WTC11 (cell line): ENCODE data around the gene IL25. TPM values are rescaled to one million over a fixed set of nuclear protein-coding genes. Genes with fewer than 3 reads are reported as not detected.
A peak's percentile ranks its signal among the peaks of the same experiment; 100 is the strongest.

Experiments
- ATAC-seq: fragments of 200-7000 bp; cut with Tn5 transposase; 2 replicates; pipeline ENCODE4 v1.10.0; 2021; ENCODE audit warnings: mild to moderate bottlenecking, moderate library complexity
- CTCF ChIA-PET: fragments of 300-600 bp; sonication (Branson Sonifier 250); formaldehyde crosslinking; loops from one replicate; lab custom pipeline; 2021; ENCODE audit warnings: antibody characterized with exemption; lab: Charles Lee
- POLR2A ChIA-PET: fragments of 350-600 bp; sonication (Branson Sonifier 250); formaldehyde crosslinking; loops from one replicate; lab custom pipeline; 2021; ENCODE audit warnings: antibody characterized with exemption; lab: Charles Lee
- DNase-seq: peaks from one replicate; pipeline ENCODE4 v3.0.0; 2021; ENCODE audit warnings: low spot score
- H3K27ac Mint-ChIP-seq: 2 replicates; pipeline ENCODE4 v1.8.0; 2021; ENCODE audit warnings: mixed read lengths
- H3K27me3 Mint-ChIP-seq: 2 replicates; pipeline ENCODE4 v1.8.0; 2021; ENCODE audit warnings: low read depth, mild to moderate bottlenecking, moderate library complexity, mixed read lengths
- H3K36me3 Mint-ChIP-seq: 2 replicates; pipeline ENCODE4 v1.8.0; 2021; ENCODE audit warnings: mixed read lengths
- H3K4me1 Mint-ChIP-seq: 2 replicates; pipeline ENCODE4 v1.8.0; 2022; ENCODE audit warnings: mixed read lengths
- H3K4me3 Mint-ChIP-seq: 2 replicates; pipeline ENCODE4 v1.8.0; 2021; ENCODE audit warnings: mild to moderate bottlenecking, moderate library complexity, mixed read lengths
- H3K9me3 Mint-ChIP-seq: 2 replicates; pipeline ENCODE4 v1.8.0; 2021; ENCODE audit warnings: mixed read lengths
- CREM ChIP-seq: sonication (generic); formaldehyde crosslinking; IDR thresholded peaks from 2 replicates; pipeline ENCODE4 v1.8.1; 2022; ENCODE audit warnings: mild to moderate bottlenecking, missing genetic modification reagents, moderate library complexity
- HMGXB4 ChIP-seq: sonication (generic); formaldehyde crosslinking; IDR thresholded peaks from 2 replicates; pipeline ENCODE4 v1.8.1; 2023; ENCODE audit warnings: mild to moderate bottlenecking, moderate library complexity, missing genetic modification reagents
- MAX ChIP-seq: sonication (generic); formaldehyde crosslinking; IDR thresholded peaks from 2 replicates; pipeline ENCODE4 v1.8.0; 2022; ENCODE audit warnings: mild to moderate bottlenecking, missing genetic modification reagents
- MLX ChIP-seq: sonication (generic); formaldehyde crosslinking; IDR thresholded peaks from 2 replicates; pipeline ENCODE4 v1.8.1; 2023; ENCODE audit warnings: mild to moderate bottlenecking, missing genetic modification reagents, moderate library complexity
- NR3C1 ChIP-seq: sonication (generic); formaldehyde crosslinking; conservative IDR thresholded peaks from 2 replicates; pipeline ENCODE4 v1.8.1; 2023; ENCODE audit warnings: low read depth, mild to moderate bottlenecking, missing genetic modification reagents
- RORB ChIP-seq: fragments of 250-450 bp; sonication (Bioruptor Pico); IDR thresholded peaks from 2 replicates; pipeline ENCODE4 v1.9.0; 2021; ENCODE audit warnings: mild to moderate bottlenecking
- STAT6 ChIP-seq: sonication (generic); formaldehyde crosslinking; conservative IDR thresholded peaks from 2 replicates; pipeline ENCODE4 v1.8.1; 2023; ENCODE audit warnings: mild to moderate bottlenecking, low read depth, missing genetic modification reagents, moderate library complexity
- total RNA-seq: library from RNA; stranded (reverse); gene quantifications from 3 replicates; pipeline ENCODE4 v1.2.3, GENCODE V29; 2021
- TF ChIP-seq, protein P1 (sequence below): sonication (generic); formaldehyde crosslinking; IDR thresholded peaks from 2 replicates; pipeline ENCODE4 v1.8.0; 2023; ENCODE audit warnings: mild to moderate bottlenecking, missing genetic modification reagents
- TF ChIP-seq, protein P2 (sequence below): sonication (generic); formaldehyde crosslinking; IDR thresholded peaks from 2 replicates; pipeline ENCODE4 v1.8.0; 2022; ENCODE audit warnings: mild to moderate bottlenecking, missing genetic modification reagents
- TF ChIP-seq, protein P3 (sequence below): sonication (generic); formaldehyde crosslinking; IDR thresholded peaks from 2 replicates; pipeline ENCODE4 v1.8.1; 2022; ENCODE audit warnings: mild to moderate bottlenecking, moderate library complexity, missing genetic modification reagents

IL25 gene
- total RNA-seq, 1 experiment from 2014 or later: 0.24 TPM

DNA sequence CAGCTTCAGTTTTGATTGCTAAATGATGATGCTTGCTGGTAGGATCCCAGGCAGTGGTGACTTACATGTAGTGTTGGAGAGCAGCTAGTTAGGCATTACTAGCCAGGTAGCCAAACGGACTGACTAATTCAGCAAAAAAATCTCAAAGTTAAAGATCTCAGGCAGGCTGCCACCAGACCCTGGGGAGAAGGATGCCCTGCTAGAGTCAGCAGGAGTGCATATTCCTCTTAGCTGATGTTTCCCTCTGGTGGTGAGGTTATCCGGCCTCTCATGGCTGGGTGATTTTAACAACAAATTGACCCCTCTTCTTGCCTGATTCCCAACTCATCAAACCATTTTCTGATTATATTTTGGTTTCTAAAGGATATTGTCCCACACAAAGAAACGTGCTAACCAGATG lies 10.4 kb upstream of the IL25 start (continued):
- TF ChIP-seq, protein P1, sequence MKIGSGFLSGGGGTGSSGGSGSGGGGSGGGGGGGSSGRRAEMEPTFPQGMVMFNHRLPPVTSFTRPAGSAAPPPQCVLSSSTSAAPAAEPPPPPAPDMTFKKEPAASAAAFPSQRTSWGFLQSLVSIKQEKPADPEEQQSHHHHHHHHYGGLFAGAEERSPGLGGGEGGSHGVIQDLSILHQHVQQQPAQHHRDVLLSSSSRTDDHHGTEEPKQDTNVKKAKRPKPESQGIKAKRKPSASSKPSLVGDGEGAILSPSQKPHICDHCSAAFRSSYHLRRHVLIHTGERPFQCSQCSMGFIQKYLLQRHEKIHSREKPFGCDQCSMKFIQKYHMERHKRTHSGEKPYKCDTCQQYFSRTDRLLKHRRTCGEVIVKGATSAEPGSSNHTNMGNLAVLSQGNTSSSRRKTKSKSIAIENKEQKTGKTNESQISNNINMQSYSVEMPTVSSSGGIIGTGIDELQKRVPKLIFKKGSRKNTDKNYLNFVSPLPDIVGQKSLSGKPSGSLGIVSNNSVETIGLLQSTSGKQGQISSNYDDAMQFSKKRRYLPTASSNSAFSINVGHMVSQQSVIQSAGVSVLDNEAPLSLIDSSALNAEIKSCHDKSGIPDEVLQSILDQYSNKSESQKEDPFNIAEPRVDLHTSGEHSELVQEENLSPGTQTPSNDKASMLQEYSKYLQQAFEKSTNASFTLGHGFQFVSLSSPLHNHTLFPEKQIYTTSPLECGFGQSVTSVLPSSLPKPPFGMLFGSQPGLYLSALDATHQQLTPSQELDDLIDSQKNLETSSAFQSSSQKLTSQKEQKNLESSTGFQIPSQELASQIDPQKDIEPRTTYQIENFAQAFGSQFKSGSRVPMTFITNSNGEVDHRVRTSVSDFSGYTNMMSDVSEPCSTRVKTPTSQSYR (CRISPR knock-in tag): no peak
- TF ChIP-seq NR3C1: no peak
- no peak for TF ChIP-seq CREM (CRISPR knock-in tag)
- TF ChIP-seq, protein P2, sequence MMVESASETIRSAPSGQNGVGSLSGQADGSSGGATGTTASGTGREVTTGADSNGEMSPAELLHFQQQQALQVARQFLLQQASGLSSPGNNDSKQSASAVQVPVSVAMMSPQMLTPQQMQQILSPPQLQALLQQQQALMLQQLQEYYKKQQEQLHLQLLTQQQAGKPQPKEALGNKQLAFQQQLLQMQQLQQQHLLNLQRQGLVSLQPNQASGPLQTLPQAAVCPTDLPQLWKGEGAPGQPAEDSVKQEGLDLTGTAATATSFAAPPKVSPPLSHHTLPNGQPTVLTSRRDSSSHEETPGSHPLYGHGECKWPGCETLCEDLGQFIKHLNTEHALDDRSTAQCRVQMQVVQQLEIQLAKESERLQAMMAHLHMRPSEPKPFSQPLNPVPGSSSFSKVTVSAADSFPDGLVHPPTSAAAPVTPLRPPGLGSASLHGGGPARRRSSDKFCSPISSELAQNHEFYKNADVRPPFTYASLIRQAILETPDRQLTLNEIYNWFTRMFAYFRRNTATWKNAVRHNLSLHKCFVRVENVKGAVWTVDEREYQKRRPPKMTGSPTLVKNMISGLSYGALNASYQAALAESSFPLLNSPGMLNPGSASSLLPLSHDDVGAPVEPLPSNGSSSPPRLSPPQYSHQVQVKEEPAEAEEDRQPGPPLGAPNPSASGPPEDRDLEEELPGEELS (CRISPR knock-in tag): no peak
- no peak for TF ChIP-seq HMGXB4 (CRISPR knock-in tag)
- TF ChIP-seq MLX (CRISPR knock-in tag): no peak
- no peak for TF ChIP-seq RORB (CRISPR knock-in tag)

DNA sequence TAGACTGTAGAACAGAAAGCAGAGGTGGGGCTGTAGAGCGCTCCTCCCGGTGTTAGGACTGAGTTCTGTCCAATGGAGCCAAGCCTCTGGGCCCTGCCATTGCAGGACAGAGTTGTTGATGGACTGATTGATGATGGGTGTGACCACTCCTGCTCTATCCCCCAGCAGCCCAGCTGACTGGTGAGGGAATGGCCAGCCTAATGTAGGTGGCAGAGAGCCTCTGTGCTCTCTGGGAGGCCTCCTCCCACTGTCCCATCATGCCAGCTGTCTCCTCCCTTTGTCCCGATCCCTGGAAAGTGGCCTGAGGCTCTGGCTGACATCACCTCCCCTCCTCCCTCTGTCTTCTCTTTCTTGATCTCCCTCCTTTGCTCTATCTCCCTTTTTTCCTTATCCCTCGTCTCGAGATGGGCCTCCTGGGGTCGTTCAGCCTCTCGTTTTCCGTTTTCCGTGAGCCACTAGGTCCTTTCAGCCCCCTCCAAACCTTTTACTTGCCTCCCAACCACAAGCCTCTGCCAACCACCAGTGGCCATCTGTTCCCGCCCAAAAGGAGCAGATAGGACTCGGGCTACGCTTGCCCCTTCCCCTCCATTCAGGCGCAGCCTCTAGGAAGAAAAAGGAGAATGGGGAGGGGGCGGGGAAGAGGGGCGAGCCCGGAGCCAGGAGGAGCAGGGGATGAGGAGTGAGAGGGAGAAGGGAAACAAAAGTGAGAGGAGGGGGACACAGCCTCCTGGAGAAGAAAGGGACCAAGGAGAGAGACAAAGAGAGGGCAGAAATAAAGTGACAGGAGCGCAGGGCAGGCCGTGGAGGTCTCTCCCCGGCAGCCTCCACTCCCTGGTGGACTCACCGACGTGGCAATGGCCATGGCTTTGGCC lies 8.2 kb upstream of the IL25 start:
- DNase-seq (peak; percentile 53), ATAC-seq (peak; percentile 4)
- Mint-ChIP-seq H3K36me3 (peaks cover 11% of the 10 kb centered on the region), H3K9me3 (no peaks in the 10 kb centered on the region), H3K27ac (peak overlapping the region; percentile 85), H3K4me1 (peaks cover 30% of the 10 kb centered on the region), H3K27me3 (peaks cover 34% of the 10 kb centered on the region), H3K4me3 (peak overlapping the region; percentile 91)
- 0 out of 2 replicates have a peak, but pooled peaks have one; percentile 7 for TF ChIP-seq MAX (CRISPR knock-in tag)
- 0 out of 2 replicates have a peak, but pooled peaks have one; percentile 55 for TF ChIP-seq STAT6 (CRISPR knock-in tag)
- no peak for TF ChIP-seq HMGXB4 (CRISPR knock-in tag)
- TF ChIP-seq, protein P3, sequence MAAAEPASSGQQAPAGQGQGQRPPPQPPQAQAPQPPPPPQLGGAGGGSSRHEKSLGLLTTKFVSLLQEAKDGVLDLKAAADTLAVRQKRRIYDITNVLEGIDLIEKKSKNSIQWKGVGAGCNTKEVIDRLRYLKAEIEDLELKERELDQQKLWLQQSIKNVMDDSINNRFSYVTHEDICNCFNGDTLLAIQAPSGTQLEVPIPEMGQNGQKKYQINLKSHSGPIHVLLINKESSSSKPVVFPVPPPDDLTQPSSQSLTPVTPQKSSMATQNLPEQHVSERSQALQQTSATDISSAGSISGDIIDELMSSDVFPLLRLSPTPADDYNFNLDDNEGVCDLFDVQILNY (CRISPR knock-in tag): peak; percentile 35
- CTCF ChIA-PET: interaction anchor here (0.7 to 9.1 kb wide), 8 partner anchors 12 to 101 kb away, joined by 3 to 95 read pairs (median 7); partner anchors contain the start of genes BCL2L2 and SLC22A17
- POLR2A ChIA-PET: interaction anchor here (1.6 kb wide), 1 partner anchor 12 kb away, joined by 5 read pairs; the partner anchor contains the start of gene SLC22A17
